Measurements from ENCODE around the gene EEF1B2. TPM values are rescaled to one million over a fixed set of nuclear protein-coding genes. Genes with fewer than 3 reads are reported as not detected.

Gene EEF1B2
- total and polyA plus RNA-seq, 12 donors, result 298 to 838 (median 419) TPM

DNA sequence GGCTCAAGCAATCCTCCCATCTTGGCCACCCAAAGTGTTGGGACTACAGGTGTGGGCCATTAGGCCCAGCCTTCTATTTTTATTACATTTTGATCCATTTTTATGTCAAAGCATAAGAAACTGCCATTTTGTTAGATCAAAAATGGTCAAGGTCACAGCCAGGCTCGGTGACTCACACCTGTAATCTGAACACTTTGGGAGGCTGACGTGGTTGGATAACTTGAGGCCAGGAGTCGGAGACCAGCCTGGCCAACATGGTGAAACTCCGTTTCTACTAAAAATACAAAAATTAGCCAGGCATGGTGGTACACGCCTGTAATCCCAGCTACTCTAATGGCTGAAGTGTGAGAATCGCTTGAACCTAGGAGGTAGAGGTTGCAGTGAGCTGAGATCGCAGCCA is 49.2 kb downstream of the EEF1B2 start:
- WGBS, 4 donors, result 67 to 76% (median 68%) methylated on average over 7 of the region's 7 CpGs

DNA sequence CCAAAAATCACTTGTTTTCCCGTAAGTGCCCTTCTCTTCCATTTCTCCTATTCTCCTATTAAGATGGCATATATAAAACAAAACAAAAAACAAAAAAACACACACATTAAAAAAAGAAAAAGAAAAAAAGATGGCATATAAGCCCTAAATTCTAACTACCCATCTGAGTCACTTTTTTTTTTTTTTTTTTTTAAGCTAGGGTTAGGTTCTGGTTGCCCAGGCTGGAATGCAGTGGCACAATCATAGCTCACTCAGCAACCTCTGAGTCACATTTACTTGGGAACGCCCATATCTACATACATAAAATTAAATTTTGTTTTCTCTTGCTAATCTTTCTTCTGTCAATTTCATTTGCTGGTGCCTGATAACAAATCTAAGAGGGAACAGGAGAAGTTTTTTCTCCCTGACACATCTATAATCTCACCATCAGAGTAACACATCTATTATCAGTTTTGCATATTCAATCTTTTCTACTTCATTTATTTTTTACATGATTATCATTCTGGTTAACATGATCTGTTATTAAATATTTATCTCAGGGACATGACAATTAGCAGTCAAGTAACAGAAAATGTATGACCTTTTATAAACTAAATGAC is 52.1 kb downstream of the EEF1B2 start:
- 67 to 71% (median 69%) methylated on average over 2 of the region's 2 CpGs for WGBS, 4 donors
- no peaks in the 10 kb centered on the region for H3K36me3 ChIP-seq (replicated peaks in 1 of 2)
- intact Hi-C loops (cut with DNase I), result no loop called here
- H3K9me3 ChIP-seq (replicated peaks in 1 of 3), result no peaks in the 10 kb centered on the region
- peak in 5 of 7 donors; percentile 30 to 58 (median 39) for DNase-seq
- H3K4me3 ChIP-seq, result no peak overlapping the region
- H3K27ac ChIP-seq, result peak overlapping the region in 1 of 5 donors; percentile 4
- peaks cover 0 to 6% of the 10 kb centered on the region in 2 donors for H3K4me1 ChIP-seq (replicated peaks in 1 of 2)
- TF ChIP-seq POLR2A (IDR thresholded peaks at IDR 0.05) (no peak), CTCF (IDR thresholded peaks at IDR 0.05) (no peak)
- H3K27me3 ChIP-seq, result no peaks in the 10 kb centered on the region

More for the DNA sequence above, 49.2 kb downstream of the EEF1B2 start:
- H3K27me3 ChIP-seq, result no peaks in the 10 kb centered on the region
- no peaks in the 10 kb centered on the region for H3K36me3 ChIP-seq (replicated peaks in 1 of 2)
- TF ChIP-seq POLR2A (IDR thresholded peaks at IDR 0.05), result no peak
- TF ChIP-seq CTCF (IDR thresholded peaks at IDR 0.05), result no peak
- peak overlapping the region in 2 of 5 donors; percentile 12 to 34 for H3K27ac ChIP-seq
- H3K4me1 ChIP-seq (replicated peaks in 1 of 2), result peaks cover 0 to 6% of the 10 kb centered on the region in 2 donors
- intact Hi-C loops (cut with DNase I), result no loop called here
- peak; percentile 42 to 79 (median 71) for DNase-seq
- H3K4me3 ChIP-seq, result no peak overlapping the region
- no peaks in the 10 kb centered on the region for H3K9me3 ChIP-seq (replicated peaks in 1 of 3)

Small RNA genes lying within 50 kb of the gene (small RNA-seq; reads per million reads assigned to genes)
- gene RF00134, result 0 reads per million in 2 donors
- 0 reads per million in 2 donors for gene RF02271
- 0 reads per million in 2 donors for gene SNORA41
- gene SNORD51, result 0 reads per million in 2 donors

Other genes with a start within 250 kb of the EEF1B2 start
- 10 to 100 TPM; 10.2 to 24.6 (median 18.0) TPM for gene INO80D, start 73.7 kb upstream of the EEF1B2 start, total RNA-seq
- gene INO80D, start 73.7 kb upstream of the EEF1B2 start, polyA plus RNA-seq, result 1 to 10 TPM; 2.7 to 5.6 (median 4.6) TPM
- gene NDUFS1, start 451 bp upstream of the EEF1B2 start, total RNA-seq, result 100 to 1,000 TPM; 128 to 241 (median 196) TPM
- 100 to 1,000 TPM in 1 of 3 donors, 10 to 100 TPM in 2; 15.1 to 206 (median 33.4) TPM for gene NDUFS1, start 451 bp upstream of the EEF1B2 start, polyA plus RNA-seq
- gene ZDBF2, start 114.8 kb downstream of the EEF1B2 start, total RNA-seq, result 10 to 100 TPM in 8 of 9 donors, 1 to 10 TPM in 1; 9.6 to 33.6 (median 17.4) TPM
- 10 to 100 TPM in 1 of 3 donors, 1 to 10 TPM in 2; 2.3 to 10.0 (median 3.0) TPM for gene ZDBF2, start 114.8 kb downstream of the EEF1B2 start, polyA plus RNA-seq

Data from adrenal gland (tissue), 12 donors.